HG03095 (cell line): ENCODE data around the gene PTPN4.

Source experiments
- ATAC-seq: cut with Tn5 transposase; IDR thresholded peaks from one replicate; pipeline ENCODE4 v1.9.1; 2021; ENCODE audit warnings: moderate library complexity; ENCODE audit not compliant: unreplicated experiment

The PTPN4 gene

GRCh38 chr2:119732601-119733164, 27.0 kb upstream of the PTPN4 start:
- no peak for ATAC-seq

- no peak for ATAC-seq
Measured at GRCh38 chr2:119734047-119734446, 25.7 kb upstream of the PTPN4 start.

- no peak for ATAC-seq
Measured at GRCh38 chr2:119735565-119735964, 24.2 kb upstream of the PTPN4 start.

GRCh38 chr2:119736021-119736420, 23.7 kb upstream of the PTPN4 start:
- no peak for ATAC-seq

GRCh38 chr2:119739580-119740255, 20.0 kb upstream of the PTPN4 start:
- ATAC-seq, result no peak

GRCh38 chr2:119741001-119741400, 18.7 kb upstream of the PTPN4 start:
- ATAC-seq, result no peak

- no peak for ATAC-seq
Measured at GRCh38 chr2:119741868-119742267, 17.9 kb upstream of the PTPN4 start.

- no peak for ATAC-seq
Measured at GRCh38 chr2:119744335-119744939, 15.3 kb upstream of the PTPN4 start.

- ATAC-seq, result no peak
Measured at GRCh38 chr2:119745566-119745965, 14.2 kb upstream of the PTPN4 start.

- no peak for ATAC-seq
Measured at GRCh38 chr2:119746836-119747686, 12.7 kb upstream of the PTPN4 start.

GRCh38 chr2:119748135-119748534, 11.6 kb upstream of the PTPN4 start:
- ATAC-seq, result no peak

- no peak for ATAC-seq
Measured at GRCh38 chr2:119749477-119750012, 10.2 kb upstream of the PTPN4 start.

GRCh38 chr2:119751706-119752105, 8.0 kb upstream of the PTPN4 start:
- no peak for ATAC-seq

- peak; percentile 64 for ATAC-seq
Measured at GRCh38 chr2:119753041-119753929, 6.4 kb upstream of the PTPN4 start.

- ATAC-seq, result no peak
Measured at GRCh38 chr2:119753930-119754321, 5.8 kb upstream of the PTPN4 start.

- ATAC-seq, result no peak
Measured at GRCh38 chr2:119755906-119756305, 3.8 kb upstream of the PTPN4 start.

- ATAC-seq, result no peak
Measured at GRCh38 chr2:119756837-119757236, 2.9 kb upstream of the PTPN4 start.

GRCh38 chr2:119758881-119759450, 756 bp upstream of the PTPN4 start:
- no peak for ATAC-seq

- peak; percentile 14 for ATAC-seq
Measured at GRCh38 chr2:119760237-119760955, 674 bp downstream of the PTPN4 start.

GRCh38 chr2:119760956-119761275, 1.2 kb downstream of the PTPN4 start:
- ATAC-seq, result no peak
